HepG2 (cell line): Measurements from ENCODE around the gene CDX2. TPM values are rescaled to one million over a fixed set of nuclear protein-coding genes. Genes with fewer than 3 reads are reported as not detected.

ENCODE experiments used
- ATAC-seq: fragments of 200-7000 bp; cut with Tn5 transposase; 3 replicates; pipeline ENCODE4 v1.9.1; 2020; ENCODE audit warnings: mild to moderate bottlenecking, moderate library complexity
- BruUV-seq: library from RNA; stranded (reverse); fragments of 400-500 nt; replicated peaks from 2 replicates; lab custom pipeline; 2021; lab: Mats Ljungman, UMichigan
- CTCF ChIA-PET: fragments of 300-600 bp; formaldehyde crosslinking; extraction: SDS; loops from one replicate; lab custom pipeline; 2021; ENCODE audit warnings: low total read pairs, inconsistent platforms, low intra/inter-chr PET ratio; lab: Yijun Ruan, JAX
- POLR2A ChIA-PET: fragments of 350-600 bp; sonication (Branson Sonifier 250); formaldehyde crosslinking; loops from one replicate; lab custom pipeline; 2020; ENCODE audit warnings: antibody characterized with exemption, inconsistent platforms; lab: Yijun Ruan, JAX
- DNase-seq: peaks from one replicate; pipeline ENCODE4 v3.0.0-alpha.2; 2015; ENCODE audit warnings: low spot score
- FAIRE-seq: peaks from 3 replicates; lab custom pipeline; 2011; peaks lifted over from hg19 to GRCh38; lab: Jason Lieb, UNC
- H2AFZ ChIP-seq: one replicate; pipeline ENCODE4 v1.6.1; 2011; ENCODE audit warnings: low read length, inconsistent platforms
- H3K27ac ChIP-seq: fragments of 300-600 bp; 3 replicates; pipeline ENCODE4 v1.8.0; 2011; ENCODE audit warnings: mixed run types, mild to moderate bottlenecking, mixed read lengths, low read length, inconsistent platforms; ENCODE audit not compliant: insufficient read depth; ENCODE audit errors: extremely low read length
- H3K27me3 ChIP-seq, 2 experiments: fragments of 200-600 bp in 1 of 2; 2 replicates in 1 of 2; 3 replicates in 1 of 2; pipeline versions ENCODE4 v1.6.0 to v1.8.0; 2011; ENCODE audit warnings: low read length in 2 of 2, mild to moderate bottlenecking in 2 of 2, moderate library complexity in 2 of 2, inconsistent platforms in 1 of 2; ENCODE audit not compliant: insufficient read depth in 2 of 2, control insufficient read depth in 1 of 2
- H3K36me3 ChIP-seq, 2 experiments: fragments of 200-600 bp in 1 of 2; replicated peaks in 1 of 2; 2 replicates in 1 of 2; 3 replicates in 1 of 2; pipeline versions ENCODE4 v1.5.1 to v1.8.0; 2011; ENCODE audit warnings: low read length in 2 of 2, inconsistent platforms in 1 of 2; ENCODE audit not compliant: insufficient read depth in 2 of 2, control insufficient read depth in 1 of 2
- H3K4me1 ChIP-seq: 2 replicates; pipeline ENCODE4 v1.5.1; 2012; ENCODE audit warnings: low read length, inconsistent platforms; ENCODE audit not compliant: insufficient read depth
- H3K4me2 ChIP-seq: 2 replicates; pipeline ENCODE4 v1.6.0; 2011; ENCODE audit warnings: low read depth, low read length, inconsistent platforms
- H3K4me3 ChIP-seq, 3 experiments: fragments of 200-600 bp in 1 of 3; sonication (generic), shearing (Covaris generic) in 1 of 3; replicated peaks in 1 of 3; 2 replicates each; pipeline ENCODE4 v1.5.1; 2011 to 2016; ENCODE audit warnings: low read length in 3 of 3, inconsistent platforms in 2 of 3, low read depth in 2 of 3, mild to moderate bottlenecking in 2 of 3, control low read depth in 1 of 3, mixed read lengths in 1 of 3; ENCODE audit not compliant: insufficient read depth in 1 of 3
- H3K79me2 ChIP-seq: one replicate; pipeline ENCODE4 v1.6.1; 2011; ENCODE audit warnings: low read length, inconsistent platforms; ENCODE audit not compliant: insufficient read depth
- H3K9ac ChIP-seq: 2 replicates; pipeline ENCODE4 v1.6.0; 2011; ENCODE audit warnings: mild to moderate bottlenecking, low read depth, low read length, inconsistent platforms; ENCODE audit not compliant: insufficient read depth
- H3K9me3 ChIP-seq: 2 replicates; pipeline ENCODE4 v1.5.1; 2012; ENCODE audit warnings: mild to moderate bottlenecking, low read length
- H4K20me1 ChIP-seq: 2 replicates; pipeline ENCODE4 v1.6.0; 2011; ENCODE audit warnings: inconsistent platforms, mild to moderate bottlenecking, low read length, moderate library complexity; ENCODE audit not compliant: insufficient read depth
- ATF7-NPFF ChIP-seq: sonication (generic); formaldehyde crosslinking; IDR thresholded peaks from 2 replicates; pipeline ENCODE4 v1.8.1; 2023; ENCODE audit warnings: mild to moderate bottlenecking, low read depth, missing genetic modification reagents, moderate library complexity
- CENPT ChIP-seq: sonication (generic); formaldehyde crosslinking; IDR thresholded peaks from 2 replicates; pipeline ENCODE4 v1.8.0; 2022; ENCODE audit warnings: low read depth, mild to moderate bottlenecking, moderate library complexity, missing genetic modification reagents
- JARID2 ChIP-seq: sonication (generic); formaldehyde crosslinking; IDR thresholded peaks from 2 replicates; pipeline ENCODE4 v1.8.1; 2023; ENCODE audit warnings: missing genetic modification reagents, inconsistent platforms; ENCODE audit not compliant: insufficient replicate concordance
- KLF6 ChIP-seq: IDR thresholded peaks from 2 replicates; pipeline ENCODE4 v1.8.0; 2016; ENCODE audit warnings: missing biosample characterization, missing genetic modification reagents
- TCF7L2 ChIP-seq: IDR thresholded peaks from 2 replicates; pipeline ENCODE4 v1.6.1; 2011; ENCODE audit warnings: mild to moderate bottlenecking, low read depth, low read length, moderate library complexity
- ZBTB38 ChIP-seq: sonication (generic); formaldehyde crosslinking; IDR thresholded peaks from 2 replicates; pipeline ENCODE4 v1.5.1; 2020; ENCODE audit warnings: mild to moderate bottlenecking, missing genetic modification reagents
- ZBTB7B ChIP-seq: sonication (generic); formaldehyde crosslinking; IDR thresholded peaks from 2 replicates; pipeline ENCODE4 v1.4.0; 2020; ENCODE audit warnings: missing genetic modification reagents
- ZNF329 ChIP-seq: sonication (generic); formaldehyde crosslinking; IDR thresholded peaks from 2 replicates; pipeline ENCODE4 v1.9.0; 2021; ENCODE audit warnings: low read depth, mild to moderate bottlenecking, missing genetic modification reagents
- ZNF44 ChIP-seq: sonication (generic); formaldehyde crosslinking; IDR thresholded peaks from 2 replicates; pipeline ENCODE4 v1.5.1; 2020; ENCODE audit warnings: mild to moderate bottlenecking, missing genetic modification reagents
- ZNF451 ChIP-seq: sonication (generic); formaldehyde crosslinking; IDR thresholded peaks from 2 replicates; pipeline ENCODE4 v1.5.0; 2020; ENCODE audit warnings: mild to moderate bottlenecking, missing genetic modification reagents
- ZSCAN12 ChIP-seq: sonication (generic); formaldehyde crosslinking; IDR thresholded peaks from 2 replicates; pipeline ENCODE4 v1.9.0; 2021; ENCODE audit warnings: mild to moderate bottlenecking, missing genetic modification reagents
- WGBS: methylation state at CpG from one replicate; pipeline ENCODE4 v1.1.6; 2017; ENCODE audit warnings: low lambda C conversion rate; 5-methylcytosine and 5-hydroxymethylcytosine counted together
- in situ Hi-C: cut with HindIII; loops from 2 replicates; pipeline ENCODE4 v1.10.0; 2017; ENCODE audit warnings: low pct_unique_long_range_greater_than_20kb; ENCODE audit not compliant: extremely low pct_ligation_motif_present
- intact Hi-C: fragments of 100-400 bp; cut with micrococcal nuclease; formaldehyde crosslinking; loops from one replicate; pipeline ENCODE4 v1.10.0; 2022; ENCODE audit not compliant: unreplicated experiment
- polyA plus RNA-seq, 8 experiments: library from polyadenylated mRNA; depleted of rRNA in 3 of 8; stranded (reverse) in 7 of 8; unstranded in 1 of 8; fragments of >200 nt; fragmentation: Illumina TruSeq in 4 of 8; extraction: Trizol in 4 of 8; gene quantifications; 2 replicates each; pipeline versions ENCODE4 v1.2.1 to v1.2.3, GENCODE V29; 2011 to 2016; ENCODE audit warnings: low read depth in 4 of 8, missing spikeins in 1 of 8, mixed read lengths in 1 of 8; ENCODE audit not compliant: insufficient read depth in 1 of 8
- total RNA-seq, 5 experiments: library from RNA; depleted of rRNA; stranded (reverse); fragments of >200 nt; fragmentation: Illumina TruSeq; extraction: Trizol; gene quantifications; 2 replicates each; pipeline ENCODE4 v1.2.3, GENCODE V29; 2016; ENCODE audit warnings: low read depth in 1 of 5
- TF ChIP-seq, protein P1 (sequence below): sonication (generic); formaldehyde crosslinking; IDR thresholded peaks from 2 replicates; pipeline ENCODE4 v1.5.0; 2020; ENCODE audit warnings: missing genetic modification reagents, mild to moderate bottlenecking, borderline replicate concordance
- TF ChIP-seq, protein P2 (sequence below): sonication (generic); formaldehyde crosslinking; IDR thresholded peaks from 2 replicates; pipeline ENCODE4 v1.8.0; 2022; ENCODE audit warnings: mild to moderate bottlenecking, missing genetic modification reagents, borderline replicate concordance
- TF ChIP-seq, protein P3 (sequence below): sonication (generic); formaldehyde crosslinking; IDR thresholded peaks from 2 replicates; pipeline ENCODE4 v1.4.0; 2020; ENCODE audit warnings: missing genetic modification reagents
- TF ChIP-seq, protein P4 (sequence below): sonication (generic); formaldehyde crosslinking; IDR thresholded peaks from 2 replicates; pipeline ENCODE4 v1.4.0; 2020; ENCODE audit warnings: missing genetic modification reagents

The CDX2 gene
- total and polyA plus RNA-seq, 2 of the 13 experiments (the other 11 are each of a cell fraction or from before 2014, with no cell fraction given): 0.04 TPM; not detected in 1

- TF ChIP-seq JARID2 (CRISPR knock-in tag): no peak
- no peak for TF ChIP-seq ZBTB7B (CRISPR knock-in tag)
- no peak for TF ChIP-seq ZBTB38 (CRISPR knock-in tag)
- no peak for TF ChIP-seq ZNF451 (CRISPR knock-in tag)
- TF ChIP-seq, protein P1, sequence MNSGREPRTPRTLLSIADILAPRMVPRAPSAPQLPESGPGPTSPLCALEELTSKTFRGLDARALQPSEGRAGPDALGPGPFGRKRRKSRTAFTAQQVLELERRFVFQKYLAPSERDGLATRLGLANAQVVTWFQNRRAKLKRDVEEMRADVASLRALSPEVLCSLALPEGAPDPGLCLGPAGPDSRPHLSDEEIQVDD (CRISPR knock-in tag): no peak
Observed at GRCh38 chr13:27956576-27957300, 12.4 kb downstream of the CDX2 start (continued).

DNA sequence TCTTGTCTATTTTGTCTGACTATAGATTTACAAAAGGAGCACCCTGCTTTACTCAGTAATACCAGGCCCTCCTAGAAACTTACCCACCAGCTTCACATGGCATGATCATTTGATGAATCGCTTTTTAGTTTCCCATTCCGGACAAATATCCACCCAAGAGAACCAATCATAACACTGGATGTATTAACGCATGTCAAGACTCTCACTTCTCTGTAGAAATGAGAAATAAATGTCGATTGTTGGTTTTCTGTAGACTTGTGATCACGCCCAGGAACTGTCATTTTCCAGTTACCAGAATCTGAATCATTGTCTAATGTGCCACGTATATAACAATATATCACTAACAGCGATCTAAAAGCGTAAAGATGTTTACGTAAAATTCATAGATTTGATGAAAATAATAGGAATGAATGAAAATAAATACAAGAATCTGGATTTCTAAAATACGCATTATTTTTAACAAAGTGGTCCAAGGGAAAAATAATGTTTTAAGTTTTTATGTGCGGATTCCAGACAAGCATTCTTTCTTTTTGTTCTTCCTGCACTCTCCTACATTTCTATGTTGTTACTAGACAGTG lies 14.0 kb downstream of the CDX2 start:
- Histone ChIP-seq H3K36me3 (no peaks in the 10 kb centered on the region), H3K9ac (no peak overlapping the region), H3K27ac (no peak overlapping the region), H3K27me3 (peaks cover 0 to 4% of the 10 kb centered on the region in 2 experiments; a peak in 1 of 5 replicates), H3K79me2 (no peaks in the 10 kb centered on the region), H3K4me1 (peaks cover 39% of the 10 kb centered on the region), H4K20me1 (no peaks in the 10 kb centered on the region), H2AFZ (no peak overlapping the region), H3K4me2 (no peak overlapping the region), H3K4me3 (no peak overlapping the region), H3K9me3 (no peaks in the 10 kb centered on the region)
- POLR2A ChIA-PET: no interaction called here
- BruUV-seq: no TSS peak
- in situ Hi-C loops: loop anchor here (25.0 kb wide), 1 partner anchor 993 kb away; no protein-coding TSS in a partner anchor
- TF ChIP-seq, protein P2, sequence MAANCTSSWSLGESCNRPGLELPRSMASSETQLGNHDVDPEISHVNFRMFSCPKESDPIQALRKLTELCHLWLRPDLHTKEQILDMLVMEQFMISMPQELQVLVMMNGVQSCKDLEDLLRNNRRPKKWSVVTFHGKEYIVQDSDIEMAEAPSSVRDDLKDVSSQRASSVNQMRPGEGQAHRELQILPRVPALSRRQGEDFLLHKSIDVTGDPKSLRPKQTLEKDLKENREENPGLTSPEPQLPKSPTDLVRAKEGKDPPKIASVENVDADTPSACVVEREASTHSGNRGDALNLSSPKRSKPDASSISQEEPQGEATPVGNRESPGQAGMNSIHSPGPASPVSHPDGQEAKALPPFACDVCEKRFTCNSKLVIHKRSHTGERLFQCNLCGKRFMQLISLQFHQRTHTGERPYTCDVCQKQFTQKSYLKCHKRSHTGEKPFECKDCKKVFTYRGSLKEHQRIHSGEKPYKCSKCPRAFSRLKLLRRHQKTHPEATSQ (CRISPR knock-in tag): no peak
- TF ChIP-seq ZNF44 (no peak), ZNF329 (no peak), ATF7-NPFF (no peak), KLF6 (CRISPR knock-in tag) (no peak), TCF7L2 (no peak), CENPT (CRISPR knock-in tag) (no peak), ZSCAN12 (no peak)
- TF ChIP-seq, protein P3, sequence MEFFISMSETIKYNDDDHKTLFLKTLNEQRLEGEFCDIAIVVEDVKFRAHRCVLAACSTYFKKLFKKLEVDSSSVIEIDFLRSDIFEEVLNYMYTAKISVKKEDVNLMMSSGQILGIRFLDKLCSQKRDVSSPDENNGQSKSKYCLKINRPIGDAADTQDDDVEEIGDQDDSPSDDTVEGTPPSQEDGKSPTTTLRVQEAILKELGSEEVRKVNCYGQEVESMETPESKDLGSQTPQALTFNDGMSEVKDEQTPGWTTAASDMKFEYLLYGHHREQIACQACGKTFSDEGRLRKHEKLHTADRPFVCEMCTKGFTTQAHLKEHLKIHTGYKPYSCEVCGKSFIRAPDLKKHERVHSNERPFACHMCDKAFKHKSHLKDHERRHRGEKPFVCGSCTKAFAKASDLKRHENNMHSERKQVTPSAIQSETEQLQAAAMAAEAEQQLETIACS (CRISPR knock-in tag): no peak
- TF ChIP-seq, protein P4, sequence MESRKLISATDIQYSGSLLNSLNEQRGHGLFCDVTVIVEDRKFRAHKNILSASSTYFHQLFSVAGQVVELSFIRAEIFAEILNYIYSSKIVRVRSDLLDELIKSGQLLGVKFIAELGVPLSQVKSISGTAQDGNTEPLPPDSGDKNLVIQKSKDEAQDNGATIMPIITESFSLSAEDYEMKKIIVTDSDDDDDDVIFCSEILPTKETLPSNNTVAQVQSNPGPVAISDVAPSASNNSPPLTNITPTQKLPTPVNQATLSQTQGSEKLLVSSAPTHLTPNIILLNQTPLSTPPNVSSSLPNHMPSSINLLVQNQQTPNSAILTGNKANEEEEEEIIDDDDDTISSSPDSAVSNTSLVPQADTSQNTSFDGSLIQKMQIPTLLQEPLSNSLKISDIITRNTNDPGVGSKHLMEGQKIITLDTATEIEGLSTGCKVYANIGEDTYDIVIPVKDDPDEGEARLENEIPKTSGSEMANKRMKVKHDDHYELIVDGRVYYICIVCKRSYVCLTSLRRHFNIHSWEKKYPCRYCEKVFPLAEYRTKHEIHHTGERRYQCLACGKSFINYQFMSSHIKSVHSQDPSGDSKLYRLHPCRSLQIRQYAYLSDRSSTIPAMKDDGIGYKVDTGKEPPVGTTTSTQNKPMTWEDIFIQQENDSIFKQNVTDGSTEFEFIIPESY (CRISPR knock-in tag): no peak
- FAIRE-seq (no peak), ATAC-seq (no peak), DNase-seq (no peak)
- intact Hi-C loops: no loop called here
- WGBS: 82% methylated on average over 11 of the region's 11 CpGs
- CTCF ChIA-PET: no interaction called here
